NB4 (cell line): ENCODE results near the gene TPM2.

Source experiments
- DNase-seq: peaks from one replicate; pipeline ENCODE4 v3.0.0; 2010; ENCODE audit warnings: low read depth
- H3K4me3 ChIP-seq: one replicate; pipeline ENCODE4 v1.5.1; 2011; ENCODE audit warnings: mild to moderate bottlenecking, low read depth, low read length, moderate library complexity
- MAX ChIP-seq: IDR thresholded peaks from 2 replicates; pipeline ENCODE4 v1.6.1; 2011; ENCODE audit warnings: low read depth, low read length
- MYC ChIP-seq: IDR thresholded peaks from 2 replicates; pipeline ENCODE4 v1.6.1; 2011; ENCODE audit warnings: low read depth, low read length
- POLR2A ChIP-seq: IDR thresholded peaks from 2 replicates; pipeline ENCODE4 v1.6.1; 2011; ENCODE audit warnings: mild to moderate bottlenecking; ENCODE audit not compliant: insufficient read length; ENCODE audit errors: extremely low read depth
- TF ChIP-seq, protein P1 (sequence below): IDR thresholded peaks from one replicate; pipeline ENCODE4 v1.5.1; 2012; ENCODE audit warnings: low read depth, low read length

Gene TPM2

DNA sequence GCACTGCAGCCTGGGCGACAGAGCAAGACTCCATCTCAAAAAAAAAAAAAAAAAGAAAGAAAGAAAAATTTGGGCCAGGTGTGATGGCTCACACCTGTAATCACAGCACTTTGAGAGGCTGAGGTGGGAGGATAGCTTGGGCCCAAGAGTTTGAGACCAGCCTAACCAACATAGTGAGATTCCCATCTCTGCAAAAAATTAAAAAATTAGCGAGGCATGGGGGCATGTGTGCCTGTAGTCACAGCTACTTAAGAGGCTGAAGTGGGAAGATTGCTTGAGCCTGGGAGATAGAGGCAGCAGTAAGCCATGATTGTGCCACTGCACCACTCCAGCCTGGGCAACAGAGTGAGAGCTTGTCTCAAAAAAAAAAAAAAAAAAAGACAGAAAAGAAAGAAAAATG lies 36.1 kb downstream of the TPM2 start:
- no peak for DNase-seq
- TF ChIP-seq MYC (no peak), MAX (no peak), POLR2A (no peak)
- TF ChIP-seq, protein P1, sequence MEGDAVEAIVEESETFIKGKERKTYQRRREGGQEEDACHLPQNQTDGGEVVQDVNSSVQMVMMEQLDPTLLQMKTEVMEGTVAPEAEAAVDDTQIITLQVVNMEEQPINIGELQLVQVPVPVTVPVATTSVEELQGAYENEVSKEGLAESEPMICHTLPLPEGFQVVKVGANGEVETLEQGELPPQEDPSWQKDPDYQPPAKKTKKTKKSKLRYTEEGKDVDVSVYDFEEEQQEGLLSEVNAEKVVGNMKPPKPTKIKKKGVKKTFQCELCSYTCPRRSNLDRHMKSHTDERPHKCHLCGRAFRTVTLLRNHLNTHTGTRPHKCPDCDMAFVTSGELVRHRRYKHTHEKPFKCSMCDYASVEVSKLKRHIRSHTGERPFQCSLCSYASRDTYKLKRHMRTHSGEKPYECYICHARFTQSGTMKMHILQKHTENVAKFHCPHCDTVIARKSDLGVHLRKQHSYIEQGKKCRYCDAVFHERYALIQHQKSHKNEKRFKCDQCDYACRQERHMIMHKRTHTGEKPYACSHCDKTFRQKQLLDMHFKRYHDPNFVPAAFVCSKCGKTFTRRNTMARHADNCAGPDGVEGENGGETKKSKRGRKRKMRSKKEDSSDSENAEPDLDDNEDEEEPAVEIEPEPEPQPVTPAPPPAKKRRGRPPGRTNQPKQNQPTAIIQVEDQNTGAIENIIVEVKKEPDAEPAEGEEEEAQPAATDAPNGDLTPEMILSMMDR: no peak
- no peak overlapping the region for H3K4me3 ChIP-seq

DNA sequence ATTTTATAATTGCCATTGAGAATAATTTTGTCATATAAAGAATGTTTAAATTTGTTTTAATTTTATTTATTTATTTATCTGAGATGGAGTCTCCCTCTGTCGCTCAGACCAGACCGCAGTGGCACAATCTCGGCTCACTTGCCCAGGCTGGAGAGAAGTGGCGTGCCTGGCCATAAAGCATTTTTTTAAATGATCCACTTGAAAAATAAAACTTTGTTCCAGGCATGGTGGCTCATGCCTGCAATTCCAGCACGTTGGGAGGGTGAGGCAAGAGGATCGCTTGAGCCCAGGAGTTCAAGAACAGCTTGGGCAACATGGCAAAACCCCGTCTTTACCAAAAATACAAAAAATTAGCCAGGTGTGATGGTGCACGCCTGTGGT lies 36.9 kb downstream of the TPM2 start:
- no peak overlapping the region for H3K4me3 ChIP-seq
- TF ChIP-seq, protein P1: no peak
- TF ChIP-seq MYC: no peak
- no peak for TF ChIP-seq POLR2A
- no peak for TF ChIP-seq MAX
- no peak for DNase-seq

- DNase-seq: peak; percentile 81
- no peak overlapping the region for H3K4me3 ChIP-seq
- TF ChIP-seq POLR2A: no peak
- no peak for TF ChIP-seq MAX
- TF ChIP-seq MYC: no peak
- TF ChIP-seq, protein P1: no peak
Observed at GRCh38 chr9:35651956-35652828, 37.5 kb downstream of the TPM2 start.

DNA sequence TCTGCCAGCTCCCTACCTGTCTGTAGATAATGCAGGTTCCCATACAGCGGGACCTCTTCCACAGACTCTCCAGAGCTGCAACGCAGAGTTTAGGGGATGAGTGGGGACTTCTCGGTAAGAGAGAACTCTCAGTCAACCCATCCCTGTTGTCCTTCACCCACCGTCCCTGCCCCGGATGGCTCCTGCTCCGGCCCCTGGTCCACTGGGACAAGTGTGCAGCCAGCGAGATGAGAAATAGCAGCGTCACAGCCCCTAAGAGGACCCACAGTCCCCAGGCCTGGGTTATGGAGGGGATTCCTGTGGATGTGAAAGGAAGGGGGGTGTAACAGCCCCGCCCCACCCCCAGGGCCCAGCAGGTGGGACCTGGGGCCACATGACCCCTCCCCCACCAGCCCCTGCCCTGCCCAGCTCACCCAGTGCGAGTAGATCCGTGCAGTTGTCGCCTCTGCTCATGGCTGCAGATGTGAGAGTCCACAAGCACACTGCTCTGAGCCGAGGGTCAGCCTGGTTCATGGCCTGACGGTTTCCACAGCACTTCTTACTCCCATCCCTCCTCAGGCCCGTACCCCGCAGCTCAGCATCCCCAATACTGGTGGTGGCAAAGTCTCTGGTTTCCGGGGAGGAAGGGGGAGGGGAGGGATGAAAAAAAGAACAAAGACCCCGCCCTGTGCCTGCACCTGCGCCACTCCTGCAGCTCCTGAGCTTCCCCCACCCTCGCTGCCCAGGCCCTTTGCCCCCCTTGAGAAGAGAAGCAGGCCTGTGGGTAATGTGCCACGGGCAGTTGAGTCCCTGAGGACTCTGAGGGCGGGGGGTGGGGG lies 39.2 kb downstream of the TPM2 start, which contains the start of gene SIT1:
TSS of gene SIT1 (minus strand) at position 591 of the 818 bp plus-strand sequence. CDS start at position 513, 78 bp downstream.
- no peak for TF ChIP-seq MYC
- no peak for TF ChIP-seq POLR2A
- TF ChIP-seq, protein P1: no peak
- no peak for TF ChIP-seq MAX
- peak within 1 kb of the TSS; percentile 17 for H3K4me3 ChIP-seq
- DNase-seq: peak; percentile 25

GRCh38 chr9:35649431-35650340 lies 40.0 kb downstream of the TPM2 start:
- peak; percentile 95 for DNase-seq
- TF ChIP-seq MYC: no peak; the same call in 1 of the 2 replicates
- no peak for TF ChIP-seq POLR2A
- TF ChIP-seq, protein P1: no peak
- 0 out of 2 replicates have a peak, but pooled peaks have one; percentile 15 for TF ChIP-seq MAX
- peak overlapping the region; percentile 17 for H3K4me3 ChIP-seq
